Measurements from ENCODE around the gene ASS1.

ASS1 gene

GRCh38 chr9:130443456-130443801 is 1.3 kb upstream of the ASS1 start:
- Histone ChIP-seq H3F3A (ENCODE audit: insufficient read depth) (no peaks in the 10 kb centered on the region), H3K4me2 (ENCODE audit: low read depth, low read length, poor library complexity, severe bottlenecking) (no peak overlapping the region), H3K27me3 (ENCODE audit: low read length) (no peaks in the 10 kb centered on the region), H3K9ac (ENCODE audit: low read length) (no peak overlapping the region), H3K9me2 (replicated peaks; ENCODE audit: insufficient read depth, low read length) (no peaks in the 10 kb centered on the region), H3K36me3 (ENCODE audit: low read length) (no peaks in the 10 kb centered on the region), H3K4me3 (ENCODE audit: insufficient read depth, low read length, poor library complexity, severe bottlenecking) (no peak overlapping the region), H2AFZ (ENCODE audit: low read depth, low read length, severe bottlenecking) (no peak overlapping the region), H4K20me1 (ENCODE audit: low read depth, low read length) (no peaks in the 10 kb centered on the region), H3K27ac (ENCODE audit: low read depth, low read length) (no peak overlapping the region), H3K79me2 (ENCODE audit: insufficient read depth, low read length) (no peaks in the 10 kb centered on the region), H3K9me3 (ENCODE audit: insufficient read depth, low read length) (peaks cover 8% of the 10 kb centered on the region; the same call in 1 of the 2 replicates)
- no peak for TF ChIP-seq CTCF (IDR thresholded peaks at IDR 0.05; ENCODE audit: insufficient read depth, low read length, poor library complexity, severe bottlenecking)
- no peak for TF ChIP-seq EZH2phosphoT487 (conservative IDR thresholded peaks at IDR 0.05; ENCODE audit: low read length)

- Histone ChIP-seq H3K27ac (ENCODE audit: low read depth, low read length) (no peak overlapping the region), H3K9me3 (ENCODE audit: insufficient read depth, low read length) (peaks cover 8% of the 10 kb centered on the region; the same call in 1 of the 2 replicates), H4K20me1 (ENCODE audit: low read depth, low read length) (no peaks in the 10 kb centered on the region), H3K27me3 (ENCODE audit: low read length) (no peaks in the 10 kb centered on the region), H3K9ac (ENCODE audit: low read length) (no peak overlapping the region), H2AFZ (ENCODE audit: low read depth, low read length, severe bottlenecking) (no peak overlapping the region), H3F3A (ENCODE audit: insufficient read depth) (no peaks in the 10 kb centered on the region), H3K36me3 (ENCODE audit: low read length) (no peaks in the 10 kb centered on the region), H3K4me3 (ENCODE audit: insufficient read depth, low read length, poor library complexity, severe bottlenecking) (no peak overlapping the region), H3K79me2 (ENCODE audit: insufficient read depth, low read length) (no peaks in the 10 kb centered on the region), H3K4me2 (ENCODE audit: low read depth, low read length, poor library complexity, severe bottlenecking) (peak overlapping the region; percentile 30), H3K9me2 (replicated peaks; ENCODE audit: insufficient read depth, low read length) (no peaks in the 10 kb centered on the region)
- TF ChIP-seq CTCF (IDR thresholded peaks at IDR 0.05; ENCODE audit: insufficient read depth, low read length, poor library complexity, severe bottlenecking) = no peak
- TF ChIP-seq EZH2phosphoT487 (conservative IDR thresholded peaks at IDR 0.05; ENCODE audit: low read length) = no peak
Observed at GRCh38 chr9:130443840-130444492, 795 bp upstream of the ASS1 start.

- Histone ChIP-seq H3K9me3 (ENCODE audit: insufficient read depth, low read length) (peaks cover 8% of the 10 kb centered on the region; the same call in 1 of the 2 replicates), H3K36me3 (ENCODE audit: low read length) (no peaks in the 10 kb centered on the region), H3K4me2 (ENCODE audit: low read depth, low read length, poor library complexity, severe bottlenecking) (no peak overlapping the region), H3K4me3 (ENCODE audit: insufficient read depth, low read length, poor library complexity, severe bottlenecking) (no peak overlapping the region), H3K79me2 (ENCODE audit: insufficient read depth, low read length) (no peaks in the 10 kb centered on the region), H4K20me1 (ENCODE audit: low read depth, low read length) (no peaks in the 10 kb centered on the region), H3K9me2 (replicated peaks; ENCODE audit: insufficient read depth, low read length) (no peaks in the 10 kb centered on the region), H3K9ac (ENCODE audit: low read length) (no peak overlapping the region), H3K27me3 (ENCODE audit: low read length) (no peaks in the 10 kb centered on the region), H3K27ac (ENCODE audit: low read depth, low read length) (no peak overlapping the region), H2AFZ (ENCODE audit: low read depth, low read length, severe bottlenecking) (no peak overlapping the region), H3F3A (ENCODE audit: insufficient read depth) (no peaks in the 10 kb centered on the region)
- TF ChIP-seq CTCF (IDR thresholded peaks at IDR 0.05; ENCODE audit: insufficient read depth, low read length, poor library complexity, severe bottlenecking) = no peak
- no peak for TF ChIP-seq EZH2phosphoT487 (conservative IDR thresholded peaks at IDR 0.05; ENCODE audit: low read length)
Observed at GRCh38 chr9:130445268-130445983, 665 bp downstream of the ASS1 start.

All from SU-DHL-6 (cell line).